NCI-H187 treated with DMSO at 0.1 percent for 48 hours (cell line): ENCODE measurements around the gene PSD4.

Source experiments
- DNase-seq: peaks from one replicate; lab custom pipeline; 2025; lab: John Stamatoyannopoulos, UW

PSD4 gene

DNA sequence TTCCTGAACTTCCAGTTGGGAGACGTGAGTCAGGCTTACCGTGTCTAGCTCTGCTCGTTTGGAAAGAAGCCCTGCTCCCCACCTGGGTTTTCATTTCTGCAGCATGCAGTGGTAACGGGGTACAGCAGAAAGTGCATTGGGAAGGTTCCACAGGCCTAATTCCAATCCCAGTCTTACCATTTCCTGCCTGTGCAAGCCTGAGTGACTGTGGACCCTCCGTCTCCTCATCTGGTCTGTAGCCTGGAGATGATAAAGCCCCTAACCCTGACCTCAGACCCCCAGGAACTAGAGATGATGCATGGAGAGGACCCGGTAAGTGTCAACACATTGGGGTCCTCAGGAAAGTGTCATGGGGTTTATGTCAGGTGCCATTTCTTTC is 5.8 kb upstream of the PSD4 start:
- DNase-seq: no peak

- DNase-seq: no peak
Observed at GRCh38 chr2:113169002-113169530, 4.7 kb upstream of the PSD4 start.

- DNase-seq: no peak
Observed at GRCh38 chr2:113169586-113169985, 4.2 kb upstream of the PSD4 start.

DNA sequence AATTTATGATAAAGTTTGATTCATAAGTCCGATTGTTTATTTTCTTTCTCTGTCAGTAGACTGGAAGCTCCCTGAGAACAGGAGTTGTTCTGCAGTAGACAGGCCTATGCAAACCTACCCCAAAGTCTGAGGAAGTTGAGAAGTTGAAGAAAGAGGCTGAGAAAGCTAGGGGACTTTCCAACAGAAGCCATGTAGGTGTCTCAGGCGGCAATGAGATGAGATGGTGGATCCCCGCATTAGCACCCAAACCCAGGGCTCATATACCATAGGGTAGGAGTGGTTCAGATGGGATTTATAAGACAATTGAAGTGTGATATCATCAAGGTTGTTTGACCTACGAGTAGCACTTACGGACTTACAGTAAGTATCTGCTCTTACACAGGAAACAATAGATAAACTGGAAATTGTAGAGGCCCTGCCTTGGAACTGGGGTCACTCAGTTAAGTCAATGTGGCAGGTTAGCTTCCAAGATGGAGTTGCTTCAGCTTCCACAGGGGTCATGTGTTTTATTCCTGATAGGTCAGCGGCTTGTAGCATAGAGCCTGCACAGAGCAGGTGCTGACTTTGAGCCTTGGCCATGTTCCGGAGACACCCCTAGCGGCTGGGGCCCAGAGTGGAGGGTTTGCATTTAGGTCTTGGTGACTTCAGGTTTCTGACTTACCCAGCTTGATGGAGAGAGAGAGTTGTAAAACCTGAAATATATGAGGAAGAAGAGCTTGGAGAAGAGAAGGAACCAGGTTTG is 2.3 kb upstream of the PSD4 start:
- DNase-seq: no peak

- DNase-seq: no peak
Observed at GRCh38 chr2:113172721-113173541, 840 bp upstream of the PSD4 start.

DNA sequence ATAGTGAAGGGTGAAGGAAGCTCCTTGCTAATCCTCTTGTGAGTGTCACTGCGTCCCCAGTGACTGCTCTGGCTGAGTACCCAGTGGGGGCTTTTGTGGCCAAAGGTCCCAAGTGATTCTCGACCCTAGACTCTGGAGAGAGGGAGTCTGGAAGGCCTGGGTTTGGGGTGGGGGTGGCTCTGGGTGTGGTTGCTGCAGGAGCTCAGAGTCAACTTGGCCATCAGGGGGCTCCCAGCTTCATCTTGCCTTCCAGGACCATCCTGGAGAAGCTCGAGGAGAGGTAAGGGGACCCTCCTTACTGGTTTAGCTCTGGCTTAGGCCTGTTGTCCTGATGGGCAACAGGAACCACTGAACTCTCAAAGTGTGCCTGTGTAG is 592 bp downstream of the PSD4 start:
- DNase-seq: no peak

GRCh38 chr2:113175042-113175628 is 1.4 kb downstream of the PSD4 start:
- no peak for DNase-seq

GRCh38 chr2:113175736-113176695 is 2.2 kb downstream of the PSD4 start:
- DNase-seq: no peak

GRCh38 chr2:113176696-113177355 is 3.1 kb downstream of the PSD4 start:
- no peak for DNase-seq

GRCh38 chr2:113178069-113178746 is 4.4 kb downstream of the PSD4 start:
- DNase-seq: no peak

DNA sequence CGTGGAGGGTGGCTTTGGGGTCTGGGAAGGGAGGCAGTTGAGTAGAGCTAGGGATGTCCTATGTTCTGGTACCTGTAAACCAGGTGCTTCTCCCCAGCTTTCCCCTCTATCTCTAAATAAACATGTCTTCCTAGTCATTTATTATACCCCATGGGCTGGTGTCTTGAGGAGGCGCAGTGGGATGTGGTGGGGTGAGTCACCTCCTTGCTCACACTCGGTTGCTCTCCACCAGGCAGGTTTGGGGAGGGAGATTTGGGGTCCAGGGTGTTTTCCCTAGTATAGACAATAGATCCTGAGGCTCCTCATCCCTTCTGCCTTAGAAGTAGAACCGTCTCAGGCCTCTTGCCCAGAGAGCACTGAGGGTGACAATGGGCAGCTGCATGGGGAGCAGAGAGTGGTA is 5.1 kb downstream of the PSD4 start:
- no peak for DNase-seq

DNA sequence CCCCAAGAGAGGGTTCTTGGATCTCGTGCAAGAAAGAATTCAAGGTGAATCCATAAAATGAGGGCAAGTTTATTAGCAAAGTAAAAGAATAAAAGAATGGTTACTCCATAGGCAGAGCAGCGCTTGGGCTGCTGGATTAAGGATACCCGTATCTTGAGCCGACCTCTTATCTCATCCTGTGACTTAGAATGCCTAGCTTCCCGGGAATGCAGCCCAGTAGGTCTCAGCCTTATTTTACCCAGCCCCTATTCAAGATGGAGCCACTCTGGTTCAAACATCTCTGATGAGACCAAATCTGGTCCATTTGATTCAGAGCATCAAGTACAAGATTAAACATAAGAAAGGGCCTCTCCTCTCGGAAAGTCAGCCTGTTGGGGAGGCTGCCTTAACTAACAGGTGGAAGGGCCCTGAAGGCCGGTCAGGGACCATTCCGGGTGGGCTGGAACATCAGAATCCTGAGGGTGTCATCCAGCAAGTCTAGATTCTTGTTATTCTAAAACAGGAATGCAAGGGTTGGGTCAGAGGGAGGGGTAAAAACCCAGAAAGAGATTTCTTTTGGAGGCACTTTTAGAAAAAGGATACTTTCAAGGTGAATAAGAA is 5.8 kb downstream of the PSD4 start:
- no peak for DNase-seq

GRCh38 chr2:113180131-113180946 is 6.6 kb downstream of the PSD4 start:
- no peak for DNase-seq

GRCh38 chr2:113181258-113182051 is 7.7 kb downstream of the PSD4 start:
- DNase-seq: no peak

GRCh38 chr2:113182471-113183260 is 8.9 kb downstream of the PSD4 start:
- no peak for DNase-seq

- no peak for DNase-seq
Observed at GRCh38 chr2:113183264-113183663, 9.5 kb downstream of the PSD4 start.

GRCh38 chr2:113183703-113184102 is 9.9 kb downstream of the PSD4 start:
- no peak for DNase-seq
